Right cardiac atrium (tissue), 5 donors: ENCODE results near the gene FBF1. TPM values are rescaled to one million over a fixed set of nuclear protein-coding genes. Genes with fewer than 3 reads are reported as not detected.
"Not testable (repeated sequence)": the region's sequence is repeated elsewhere in the genome, so short reads cannot be mapped to it uniquely, and the experiment has no call there.

ENCODE experiments used
- ATAC-seq, 2 donors: fragments of 200-7000 bp; cut with Tn5 transposase; one replicate each; pipeline versions ENCODE4 v1.8.0 to v1.9.1; 2020; ENCODE audit warnings: moderate library complexity in 2 of 2, mild to moderate bottlenecking in 1 of 2
- DNase-seq, 3 donors: peaks; one replicate each; pipeline ENCODE4 v3.0.0-alpha.2; 2020
- H3K27ac ChIP-seq: one replicate; pipeline ENCODE4 v1.5.1; 2013; ENCODE audit warnings: mild to moderate bottlenecking, low read length, control low read depth, moderate library complexity
- H3K27me3 ChIP-seq: one replicate; pipeline ENCODE4 v1.6.1; 2013; ENCODE audit not compliant: control insufficient read depth, insufficient read depth
- H3K4me1 ChIP-seq: one replicate; pipeline ENCODE4 v1.6.1; 2013; ENCODE audit warnings: low read length; ENCODE audit not compliant: control insufficient read depth, insufficient read depth
- H3K4me3 ChIP-seq: one replicate; pipeline ENCODE4 v1.5.1; 2013; ENCODE audit warnings: low read length, control low read depth
- H3K9me3 ChIP-seq: one replicate; pipeline ENCODE4 v1.6.1; 2013; ENCODE audit warnings: low read length; ENCODE audit not compliant: control insufficient read depth
- WGBS: extraction: QIAGEN DNeasy Blood & Tissue Kit; methylation state at CpG from one replicate; pipeline ENCODE4 v1.1.7; 2013; 5-methylcytosine and 5-hydroxymethylcytosine counted together
- intact Hi-C, 4 donors: fragments of 100-400 bp; cut with DNase I; formaldehyde crosslinking; loops; one replicate each; pipeline versions ENCODE4 v1.11.0 to v1.14.0; 2022 to 2023
- polyA plus RNA-seq: library from polyadenylated mRNA; stranded (reverse); fragments of 200-250 nt; gene quantifications from one replicate; pipeline ENCODE4 v1.2.3, GENCODE V29; 2013
- total RNA-seq, 4 donors: library from RNA; stranded (reverse); fragmentation: NEBNext Ultra II Directional; extraction: Animal tissue kit (Norgen Biotek cat#: 25700); gene quantifications; one replicate each; pipeline ENCODE4 v1.2.1, GENCODE V29; 2021
- donor health status: healthy with polysubstance abuse.
- donor health status: DM: no; HTN: yes; CAD: no.
- donor health status: DM: no; HTN: no; CAD: no.
- donor health status: DM: no; HTN: yes; CAD: no; lungs with severe emphysema.
- donor health status: DM: yes; HTN: yes; CAD: no.

FBF1 gene
- total and polyA plus RNA-seq, 5 donors = 4.8 to 5.5 (median 5.0) TPM

- H3K4me3 ChIP-seq = peak overlapping the region; percentile 24
- H3K27ac ChIP-seq = no peak overlapping the region
- no peaks in the 10 kb centered on the region for H3K9me3 ChIP-seq
- ATAC-seq (no peak), DNase-seq (no peak)
- intact Hi-C loops = no loop called here
- H3K4me1 ChIP-seq = peaks cover 1% of the 10 kb centered on the region
- WGBS = 81% methylated on average over 5 of the region's 5 CpGs
- no peaks in the 10 kb centered on the region for H3K27me3 ChIP-seq
Measured at GRCh38 chr17:75975757-75976174, 34.9 kb upstream of the FBF1 start.

- 95% methylated on average over 6 of the region's 6 CpGs for WGBS
- H3K27ac ChIP-seq, H3K4me3 ChIP-seq, H3K4me1 ChIP-seq, ATAC-seq, H3K27me3 ChIP-seq, DNase-seq, intact Hi-C loops, H3K9me3 ChIP-seq: not testable (repeated sequence)
Measured at GRCh38 chr17:75975187-75975586, 34.3 kb upstream of the FBF1 start.

GRCh38 chr17:75970626-75971025, 29.8 kb upstream of the FBF1 start:
- ATAC-seq (no peak), DNase-seq (no peak)
- 86% methylated on average over 7 of the region's 7 CpGs for WGBS
- Histone ChIP-seq H3K9me3 (no peaks in the 10 kb centered on the region), H3K4me3 (no peak overlapping the region), H3K27ac (no peak overlapping the region), H3K4me1 (peaks cover 4% of the 10 kb centered on the region), H3K27me3 (no peaks in the 10 kb centered on the region)
- intact Hi-C loops = no loop called here

- intact Hi-C loops = no loop called here
- no peaks in the 10 kb centered on the region for H3K27me3 ChIP-seq
- no peak for DNase-seq
- no peak overlapping the region for H3K4me3 ChIP-seq
- WGBS = 53% methylated on average over 4 of the region's 4 CpGs
- ATAC-seq = peak; percentile 22 to 81
- peaks cover 4% of the 10 kb centered on the region for H3K4me1 ChIP-seq
- H3K27ac ChIP-seq = no peak overlapping the region
- no peaks in the 10 kb centered on the region for H3K9me3 ChIP-seq
Measured at GRCh38 chr17:75970011-75970523, 29.2 kb upstream of the FBF1 start.

GRCh38 chr17:75969044-75969443, 28.2 kb upstream of the FBF1 start:
- H3K4me3 ChIP-seq, H3K4me1 ChIP-seq, DNase-seq, intact Hi-C loops, ATAC-seq, H3K27me3 ChIP-seq, H3K27ac ChIP-seq, H3K9me3 ChIP-seq: not testable (repeated sequence)
- 87% methylated on average over 10 of the region's 10 CpGs for WGBS

- Histone ChIP-seq H3K27me3 (no peaks in the 10 kb centered on the region), H3K4me3 (no peak overlapping the region), H3K9me3 (no peaks in the 10 kb centered on the region), H3K27ac (no peak overlapping the region), H3K4me1 (peaks cover 3% of the 10 kb centered on the region)
- DNase-seq (no peak), ATAC-seq (no peak)
- intact Hi-C loops = no loop called here
- 96% methylated on average over 6 of the region's 6 CpGs for WGBS
Measured at GRCh38 chr17:75965468-75965867, 24.6 kb upstream of the FBF1 start.

GRCh38 chr17:75959839-75960511, 19.1 kb upstream of the FBF1 start:
- no peak for ATAC-seq
- H3K27me3 ChIP-seq = no peaks in the 10 kb centered on the region
- H3K4me1 ChIP-seq = peaks cover 1% of the 10 kb centered on the region
- no peaks in the 10 kb centered on the region for H3K9me3 ChIP-seq
- no peak overlapping the region for H3K27ac ChIP-seq
- no peak overlapping the region for H3K4me3 ChIP-seq
- no peak for DNase-seq
- WGBS = 96% methylated on average over 11 of the region's 11 CpGs
- intact Hi-C loops = no loop called here

GRCh38 chr17:75959051-75959838, 18.4 kb upstream of the FBF1 start:
- Histone ChIP-seq H3K4me1 (peaks cover 1% of the 10 kb centered on the region), H3K27ac (peak overlapping the region; percentile 58), H3K4me3 (no peak overlapping the region), H3K9me3 (no peaks in the 10 kb centered on the region), H3K27me3 (no peaks in the 10 kb centered on the region)
- 45% methylated on average over 8 of the region's 8 CpGs for WGBS
- no peak for DNase-seq
- ATAC-seq = peak in 1 of 2 donors; percentile 45
- intact Hi-C loops = no loop called here

GRCh38 chr17:75950855-75951554, 10.2 kb upstream of the FBF1 start:
- 86% methylated on average over 8 of the region's 8 CpGs for WGBS
- intact Hi-C loops = no loop called here
- no peak overlapping the region for H3K4me3 ChIP-seq
- H3K9me3 ChIP-seq = no peaks in the 10 kb centered on the region
- no peak for DNase-seq
- no peaks in the 10 kb centered on the region for H3K4me1 ChIP-seq
- ATAC-seq = no peak
- no peaks in the 10 kb centered on the region for H3K27me3 ChIP-seq
- no peak overlapping the region for H3K27ac ChIP-seq

- ATAC-seq (no peak), DNase-seq (no peak)
- Histone ChIP-seq H3K9me3 (no peaks in the 10 kb centered on the region), H3K4me1 (no peaks in the 10 kb centered on the region), H3K27me3 (no peaks in the 10 kb centered on the region), H3K4me3 (no peak overlapping the region), H3K27ac (no peak overlapping the region)
- 94% methylated on average over 6 of the region's 6 CpGs for WGBS
- intact Hi-C loops = no loop called here
Measured at GRCh38 chr17:75950421-75950820, 9.6 kb upstream of the FBF1 start.

- Histone ChIP-seq H3K4me1 (no peaks in the 10 kb centered on the region), H3K27ac (no peak overlapping the region), H3K27me3 (no peaks in the 10 kb centered on the region), H3K9me3 (no peaks in the 10 kb centered on the region), H3K4me3 (no peak overlapping the region)
- ATAC-seq = no peak
- intact Hi-C loops = loop anchor here in 1 of 4 donors (10.0 kb wide), 1 partner anchor 50 kb away; no protein-coding TSS in a partner anchor
- no peak for DNase-seq
- 57% methylated on average over 2 of the region's 2 CpGs for WGBS
Measured at GRCh38 chr17:75945211-75945610, 4.4 kb upstream of the FBF1 start.
